ENCODE data around the gene BTG3.

BTG3 gene

DNA sequence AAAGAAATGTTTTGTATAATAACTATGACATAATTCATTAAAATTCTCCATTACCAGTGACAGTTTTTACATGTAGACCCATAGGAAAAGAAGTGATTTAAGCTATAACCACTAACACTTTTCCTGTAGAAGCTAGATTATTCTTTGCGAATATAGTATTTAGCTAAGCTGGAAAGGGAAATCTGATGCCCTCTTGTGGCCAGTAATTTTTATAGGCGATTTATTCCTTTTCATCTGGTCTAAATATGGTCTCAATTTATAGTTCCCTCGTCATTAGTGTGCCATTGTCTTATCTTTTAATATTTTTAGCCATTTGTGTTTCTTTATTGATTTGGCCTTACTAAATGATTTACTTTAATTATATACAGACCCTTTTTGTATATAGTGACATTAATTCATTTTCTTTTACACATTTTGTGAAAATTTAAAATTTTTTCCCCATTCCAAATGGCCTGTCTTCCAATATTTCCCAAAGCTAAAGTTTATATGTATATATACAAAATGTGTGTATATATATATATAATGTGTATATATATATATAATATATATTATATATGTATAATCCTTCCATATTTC lies 26.7 kb downstream of the BTG3 start:
- no peak for DNase-seq (ENCODE audit: low read depth in 2 of 2)

DNA sequence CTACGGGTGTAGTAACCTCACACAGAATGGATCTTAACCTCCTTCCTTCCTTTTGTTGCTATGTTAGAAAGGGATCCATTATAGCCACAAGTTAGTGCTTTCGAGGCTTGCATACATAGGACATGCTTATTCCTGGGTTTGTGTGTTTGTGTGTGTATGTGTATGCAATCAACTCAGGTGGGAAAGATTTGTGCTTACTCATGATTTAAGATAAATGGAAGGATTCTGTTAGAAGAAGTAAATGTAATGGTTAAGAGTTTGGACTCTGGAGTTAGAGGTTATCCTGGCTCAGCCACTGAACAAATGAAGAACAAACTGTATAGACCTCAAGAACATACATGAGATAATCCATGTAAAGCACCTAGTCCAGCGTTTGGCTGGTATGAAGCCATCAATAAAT lies 28.8 kb downstream of the BTG3 start:
- DNase-seq (ENCODE audit: low read depth in 2 of 2), result no peak

DNA sequence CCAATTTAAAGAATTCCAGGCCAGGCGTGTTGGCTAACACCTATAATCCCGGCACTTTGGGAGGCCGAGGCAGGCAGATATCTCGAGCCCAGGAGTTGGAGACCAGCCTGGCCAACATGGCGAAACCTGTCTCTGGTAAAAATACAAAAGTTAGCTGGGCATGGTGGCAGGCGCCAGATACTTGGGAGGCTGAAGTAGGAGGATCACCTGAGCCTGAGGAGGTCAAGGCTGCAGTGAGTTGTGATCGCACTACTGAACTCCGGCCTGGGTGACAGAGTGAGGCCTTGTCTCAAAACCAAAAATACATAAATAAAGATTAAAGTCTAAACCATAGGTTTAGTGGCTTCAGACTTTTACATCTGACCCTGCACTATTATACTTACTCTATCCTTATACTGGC lies 32.4 kb downstream of the BTG3 start:
- DNase-seq (ENCODE audit: low read depth in 2 of 2), result no peak

DNA sequence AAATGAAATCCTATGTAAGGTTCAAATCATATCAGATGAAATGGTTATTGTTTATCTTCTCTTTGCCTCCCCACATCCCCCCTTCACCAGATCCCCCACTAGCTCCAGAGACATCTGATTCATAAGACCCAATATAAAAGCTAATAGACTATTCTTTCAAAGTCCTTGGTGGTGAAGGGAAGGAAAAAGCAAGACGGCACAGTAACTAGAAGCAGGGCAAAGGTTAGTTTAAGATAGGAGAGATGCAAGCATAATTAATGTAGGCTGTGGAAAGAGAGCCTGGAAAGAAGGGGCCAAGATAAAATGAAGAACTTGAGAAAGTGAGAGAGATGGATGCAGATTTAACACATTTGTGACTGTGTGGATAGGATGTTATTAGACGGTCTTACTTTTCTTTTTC lies 33.8 kb downstream of the BTG3 start:
- no peak for DNase-seq (ENCODE audit: low read depth in 2 of 2)

DNA sequence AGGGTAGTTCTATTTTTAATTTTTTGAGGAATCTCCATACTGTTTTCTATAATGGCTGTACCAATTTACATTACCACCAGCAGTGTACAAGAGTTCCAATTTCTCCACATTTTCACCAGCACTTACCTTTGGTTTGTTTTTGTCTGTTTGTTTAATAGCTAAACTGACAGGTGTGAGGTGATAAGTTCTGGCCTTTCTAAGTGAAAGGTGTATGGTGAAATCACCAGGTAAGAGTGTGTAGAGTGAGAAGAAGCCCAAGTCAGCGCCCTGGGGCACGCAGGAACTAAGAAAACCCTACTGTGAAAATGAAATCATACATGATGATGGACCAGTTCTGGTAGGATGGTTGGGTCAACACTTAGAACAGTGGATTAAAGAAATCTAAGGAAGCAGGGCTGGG lies 34.5 kb downstream of the BTG3 start:
- no peak for DNase-seq (ENCODE audit: low read depth in 2 of 2)

DNA sequence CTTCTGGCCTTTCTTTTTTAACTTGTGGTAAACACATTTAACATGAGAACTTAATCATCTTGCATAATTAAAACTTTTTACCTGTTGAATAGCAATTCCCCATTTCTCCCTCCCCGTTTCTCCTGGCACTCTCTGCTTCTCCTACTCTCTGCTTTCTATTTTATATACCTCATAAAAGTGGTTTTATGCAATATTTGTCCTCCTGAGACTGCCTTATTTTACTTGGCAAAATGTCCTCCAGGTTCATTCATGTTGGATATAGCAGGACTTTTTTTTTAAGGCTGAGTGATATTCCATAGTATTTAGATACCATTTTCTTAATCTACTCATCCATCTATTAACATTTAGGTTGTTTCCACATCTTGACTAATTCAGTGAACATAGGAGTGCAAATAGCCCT lies 35.0 kb downstream of the BTG3 start:
- DNase-seq (ENCODE audit: low read depth in 2 of 2), result no peak

DNA sequence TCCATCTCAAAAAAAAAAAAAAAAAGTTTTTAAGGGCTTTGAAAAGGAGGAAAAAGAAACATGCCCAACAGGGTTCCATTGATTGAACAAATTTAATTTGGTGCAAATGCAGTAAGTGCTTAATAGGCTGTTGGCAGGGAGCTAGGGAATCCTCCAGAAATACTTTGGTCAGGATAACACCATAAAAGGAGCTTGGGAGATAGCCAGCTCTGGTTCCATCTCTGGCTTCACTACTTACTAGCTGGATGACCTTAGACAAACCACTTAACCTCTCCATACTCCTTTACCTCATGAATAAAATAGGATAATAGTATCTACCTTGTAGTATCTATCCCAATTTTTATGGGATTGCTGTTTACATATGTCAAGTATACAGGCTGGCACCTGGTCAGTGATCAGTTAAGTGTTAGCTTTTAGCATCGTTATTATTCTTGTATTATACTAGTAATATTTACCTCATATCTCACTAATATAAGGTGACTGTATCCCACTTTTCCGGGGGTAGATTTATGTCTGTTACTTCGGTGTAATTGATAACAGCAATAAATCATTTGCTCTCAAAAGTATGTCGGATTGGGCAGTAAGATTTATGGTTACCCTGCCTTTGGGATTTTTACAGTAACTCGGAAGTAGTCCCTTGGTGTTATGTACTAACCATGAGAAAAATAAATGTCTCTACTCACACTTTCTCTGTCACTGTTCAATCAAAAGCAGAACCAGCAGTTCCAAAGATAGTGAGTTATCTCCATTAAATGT lies 36.4 kb downstream of the BTG3 start:
- DNase-seq (ENCODE audit: low read depth in 2 of 2), result no peak

DNA sequence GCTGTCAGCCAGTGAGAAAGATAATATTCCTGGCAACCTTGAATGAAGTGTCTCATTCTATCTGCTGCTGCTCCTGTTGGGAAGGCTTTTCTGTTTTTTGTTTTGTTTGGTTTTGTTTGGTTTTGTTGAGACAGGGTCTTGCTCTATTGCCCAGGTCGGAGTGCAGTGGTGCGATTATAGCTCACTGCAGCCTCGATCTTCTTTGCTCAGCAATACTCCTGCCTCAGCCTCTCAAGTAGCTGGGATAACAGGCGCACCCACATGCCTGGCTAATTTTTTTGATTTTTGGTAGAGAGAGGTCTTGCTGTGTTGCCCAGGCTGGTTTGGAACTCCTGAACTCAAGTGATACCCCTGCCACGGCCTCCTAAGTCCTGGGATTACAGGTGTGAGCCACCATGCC lies 37.6 kb downstream of the BTG3 start:
- DNase-seq (ENCODE audit: low read depth in 2 of 2), result no peak

DNA sequence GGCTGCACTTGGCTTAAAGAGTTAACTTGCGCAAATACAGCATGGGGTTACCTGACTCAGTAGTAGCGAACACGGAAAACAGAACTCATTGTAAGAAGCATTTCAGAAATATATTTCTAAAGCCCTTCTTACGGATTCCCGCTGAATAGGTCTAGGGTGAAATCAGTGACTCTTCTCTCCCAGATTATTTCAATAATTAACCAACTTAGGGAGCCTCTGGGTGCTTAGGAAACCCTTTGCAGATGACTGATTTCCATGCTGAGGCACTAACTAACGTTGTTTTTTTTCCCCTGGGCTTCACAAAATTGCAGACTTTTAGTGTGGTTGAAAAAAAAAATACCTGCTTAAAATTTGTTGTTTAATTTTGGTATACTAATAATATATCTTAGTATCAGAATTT lies 40.3 kb downstream of the BTG3 start:
- no peak for DNase-seq (ENCODE audit: low read depth in 2 of 2)

DNA sequence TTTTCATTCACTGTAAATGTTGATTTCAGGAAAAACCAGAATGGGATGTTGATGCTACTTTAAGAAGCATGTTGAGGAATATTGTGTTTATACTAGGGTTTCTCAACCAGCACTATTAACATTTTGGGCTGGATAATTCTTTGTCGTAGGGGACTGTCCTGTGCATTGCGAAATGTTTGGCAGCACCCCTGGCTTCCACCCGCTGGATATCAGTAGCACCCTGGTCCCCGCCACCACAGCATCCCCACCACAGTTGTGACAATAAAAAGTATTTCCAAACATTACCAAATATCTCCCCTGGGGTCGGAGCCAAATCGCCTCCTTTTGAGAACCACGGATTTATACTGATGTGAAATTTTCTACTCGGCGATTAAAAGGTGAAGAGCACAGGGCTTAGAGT lies 41.9 kb downstream of the BTG3 start:
- DNase-seq (ENCODE audit: low read depth in 2 of 2), result no peak

DNA sequence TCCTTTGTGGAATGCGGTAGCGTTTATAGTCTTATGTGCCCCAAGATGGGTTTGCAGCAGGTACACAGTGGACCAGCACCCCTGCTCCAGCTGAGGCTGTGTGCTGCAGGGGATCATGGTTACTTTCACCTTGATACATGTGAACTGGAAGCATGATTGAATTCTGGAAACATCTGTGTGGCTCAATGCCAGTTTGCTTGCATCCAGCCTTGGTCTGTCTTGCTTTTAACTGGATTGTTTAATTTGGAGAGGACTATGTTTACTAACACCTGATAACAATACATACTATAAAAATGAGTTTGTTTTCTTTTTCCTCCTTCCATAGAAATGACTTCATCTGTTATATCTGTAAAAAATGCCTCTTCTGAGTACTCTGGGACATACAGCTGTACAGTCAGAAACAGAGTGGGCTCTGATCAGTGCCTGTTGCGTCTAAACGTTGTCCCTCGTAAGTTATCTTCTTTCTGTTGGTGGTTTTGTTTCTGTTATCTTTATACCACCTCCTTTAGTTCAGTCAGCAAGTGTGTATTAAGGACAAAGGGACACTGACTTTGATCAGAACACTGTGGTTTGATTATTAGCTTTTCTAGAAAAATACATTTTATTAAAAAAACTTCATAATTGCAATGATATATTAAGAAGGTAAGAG lies 52.2 kb downstream of the BTG3 start:
- no peak for DNase-seq (ENCODE audit: low read depth in 2 of 2)

DNA sequence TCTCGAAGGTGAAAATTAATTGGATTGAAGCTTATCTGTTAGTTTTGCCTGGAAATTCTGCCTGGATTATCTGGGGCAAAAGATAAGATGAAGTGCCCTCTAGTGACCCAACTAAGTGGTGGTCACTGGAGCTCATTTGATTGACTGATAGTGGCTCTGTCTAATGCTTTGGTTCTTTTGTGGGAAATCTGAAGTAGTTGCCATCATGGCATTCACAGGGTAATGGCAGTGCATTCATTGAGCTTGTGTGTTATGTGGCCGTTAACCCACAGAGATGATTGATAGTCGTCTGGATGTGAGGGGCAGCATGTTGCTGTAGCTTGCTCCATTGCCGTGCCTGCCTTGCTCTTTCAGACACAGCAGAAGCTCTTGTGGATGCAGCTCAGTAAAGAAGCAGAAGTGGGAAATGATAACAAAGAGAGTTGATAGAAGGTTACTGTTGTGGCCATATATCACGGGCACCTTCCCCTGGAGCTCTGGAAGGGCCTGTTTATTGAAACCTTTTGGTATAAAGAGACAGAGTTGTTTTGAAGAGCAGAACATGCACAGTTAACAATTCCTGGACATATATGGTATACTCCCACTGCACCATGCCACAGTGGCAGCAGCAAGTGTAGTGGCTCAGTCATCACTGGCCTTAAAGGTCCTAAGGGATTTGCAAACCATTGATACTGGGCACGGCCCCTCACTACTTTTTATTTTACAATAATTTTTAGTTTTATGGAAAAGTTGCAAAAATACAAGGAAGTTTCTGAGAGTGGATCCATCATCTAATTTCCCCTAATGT lies 57.8 kb downstream of the BTG3 start:
- no peak for DNase-seq (ENCODE audit: low read depth in 2 of 2)

DNA sequence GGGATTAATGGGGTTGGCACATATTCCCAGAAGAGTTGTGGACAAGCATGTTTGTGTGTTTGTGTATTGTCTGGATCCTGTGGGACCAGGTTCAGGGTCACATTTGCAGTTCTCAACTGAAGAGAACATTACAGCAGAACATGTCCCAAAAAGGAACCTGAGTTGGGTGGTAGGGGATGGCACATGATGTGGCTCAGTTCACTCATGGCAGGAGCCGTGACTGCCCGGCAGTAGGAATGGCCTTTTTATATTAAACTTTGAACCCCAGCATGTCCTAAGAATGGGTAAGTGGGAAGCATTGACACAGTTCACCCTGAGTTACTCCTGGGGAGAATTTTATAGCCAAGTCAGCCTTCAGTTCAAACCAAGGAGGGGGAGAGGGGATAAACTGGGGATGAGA lies 58.6 kb downstream of the BTG3 start:
- DNase-seq (ENCODE audit: low read depth in 2 of 2), result no peak

DNA sequence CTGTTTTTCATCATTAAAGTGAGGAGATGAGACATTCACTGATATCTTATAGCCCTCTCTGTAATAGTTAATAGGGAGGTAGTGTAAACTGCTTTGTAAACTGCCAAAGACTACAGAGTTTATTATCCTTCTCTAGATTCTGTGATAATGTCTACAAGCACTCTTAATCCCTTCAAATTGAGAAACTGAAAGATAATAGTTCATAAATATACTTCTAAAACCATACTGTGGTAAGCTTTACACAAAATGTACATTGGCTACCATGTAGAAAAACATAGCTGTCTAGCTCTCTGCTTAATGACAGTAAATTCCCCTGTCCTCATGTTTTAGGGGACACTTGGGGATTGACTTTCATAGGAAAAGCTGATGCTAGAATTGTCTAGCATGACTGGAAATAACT lies 60.3 kb downstream of the BTG3 start:
- DNase-seq (ENCODE audit: low read depth in 2 of 2), result no peak

DNA sequence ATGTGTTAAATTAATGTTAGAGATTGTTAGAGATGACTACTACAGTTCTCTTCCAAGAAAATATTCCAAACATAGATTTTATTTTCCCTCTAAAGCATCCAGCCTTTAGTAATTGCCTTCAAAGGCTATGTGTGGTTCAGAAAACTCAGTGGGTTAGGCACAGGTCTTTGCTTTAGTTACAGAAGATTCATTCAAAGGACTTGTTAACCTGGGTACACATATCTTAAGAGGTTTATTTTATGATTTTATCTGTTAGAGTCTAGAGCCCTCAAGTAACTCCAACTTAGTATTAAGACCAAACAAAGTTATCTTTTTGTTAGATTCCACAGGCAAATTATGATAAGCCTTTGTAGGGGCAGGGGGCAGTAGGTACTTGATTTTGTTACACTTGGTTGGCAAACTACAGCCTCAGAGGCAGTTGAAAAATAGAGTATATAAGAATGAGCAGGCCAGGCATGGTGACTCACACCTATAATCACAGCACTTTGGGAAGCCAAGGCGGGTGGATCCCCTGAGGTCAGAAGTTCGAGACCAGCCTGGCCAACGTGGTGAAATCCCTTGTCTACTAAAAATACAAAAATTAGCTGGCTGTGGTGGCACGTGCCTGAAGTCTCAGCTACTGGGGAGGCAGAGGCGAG lies 61.9 kb downstream of the BTG3 start:
- DNase-seq (ENCODE audit: low read depth in 2 of 2), result no peak

DNA sequence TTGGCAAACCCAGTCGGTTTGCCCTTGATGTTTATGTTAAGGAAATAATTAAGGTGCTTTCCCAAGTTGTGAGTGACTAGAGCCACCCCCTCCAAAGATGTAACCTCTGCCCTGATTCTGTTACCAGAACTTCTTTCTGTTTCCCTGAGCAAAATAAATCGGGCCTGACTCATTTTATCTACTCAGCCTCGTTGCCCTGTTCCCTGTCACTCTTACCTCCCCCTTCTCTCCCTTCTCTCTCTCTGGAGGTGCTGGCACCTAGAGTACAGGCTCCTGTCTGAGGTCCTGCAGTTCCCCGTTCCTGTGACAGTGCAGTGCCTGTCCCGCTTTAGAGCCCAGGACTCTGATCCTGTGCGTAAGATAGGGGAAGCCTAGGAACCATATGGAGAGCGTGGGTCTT lies 64.4 kb downstream of the BTG3 start:
- DNase-seq (ENCODE audit: low read depth in 2 of 2), result no peak

DNA sequence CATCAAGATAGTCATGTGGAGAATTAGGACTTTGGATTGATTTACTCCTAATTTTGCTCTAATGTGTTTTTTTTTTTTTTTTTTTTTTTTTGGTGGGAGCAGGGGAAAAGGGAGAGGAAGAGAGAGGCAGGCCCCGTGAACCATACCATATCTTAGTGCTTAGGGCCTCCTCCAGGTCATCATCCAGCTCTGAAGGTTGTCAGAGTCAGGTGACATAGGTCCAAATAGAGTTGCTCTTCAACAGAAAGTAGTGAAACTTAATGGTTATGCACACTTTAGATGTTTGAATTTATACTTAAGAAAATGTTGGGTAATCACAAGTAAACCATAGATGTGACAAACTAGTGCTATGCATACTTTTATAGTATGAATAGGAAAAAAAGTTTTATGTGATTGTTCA lies 67.7 kb downstream of the BTG3 start:
- no peak for DNase-seq (ENCODE audit: low read depth in 2 of 2)

Measured in stimulated activated CD8-positive, alpha-beta memory T cell treated with anti-CD3 and anti-CD28 coated beads, Interleukin-15, amount 100 ng/mL, for 48 hours (primary cell).